ENCODE measurements around the gene ANKS1A. TPM values are rescaled to one million over a fixed set of nuclear protein-coding genes. Genes with fewer than 3 reads are reported as not detected.

Gene ANKS1A
- polyA plus RNA-seq, 3 donors, result 1.7 to 8.0 (median 3.1) TPM

GRCh38 chr6:35083507-35083906 is 194.5 kb downstream of the ANKS1A start:
- Histone ChIP-seq H3K36me3 (replicated peaks in 1 of 2; ENCODE audit: control insufficient read depth in 1 of 2, insufficient read depth in 2 of 2, low read length in 2 of 2) (peaks cover 83 to 100% of the 10 kb centered on the region in 2 donors), H3K9ac (ENCODE audit: insufficient read depth, low read length, poor library complexity, severe bottlenecking) (no peak overlapping the region), H3K4me3 (replicated peaks in 1 of 3; ENCODE audit: low read depth in 2 of 3, low read length in 3 of 3) (no peak overlapping the region), H3K9me3 (replicated peaks in 1 of 2; ENCODE audit: control insufficient read depth in 1 of 2, insufficient read depth in 1 of 2, low read length in 2 of 2) (no peaks in the 10 kb centered on the region), H3K4me1 (ENCODE audit: control insufficient read depth in 1 of 2, insufficient read depth in 2 of 2, low read length in 2 of 2) (peaks cover 18 to 21% of the 10 kb centered on the region in 2 donors), H3K27me3 (ENCODE audit: control insufficient read depth in 2 of 2, insufficient read depth in 2 of 2, low read length in 2 of 2) (no peaks in the 10 kb centered on the region), H2AFZ (ENCODE audit: insufficient read depth, low read depth, low read length, poor library complexity, severe bottlenecking) (no peak overlapping the region), H3K4me2 (replicated peaks; ENCODE audit: extremely low read depth, low read length, poor library complexity, severe bottlenecking) (no peak overlapping the region), H4K20me1 (ENCODE audit: insufficient read depth, low read length) (peaks cover 13% of the 10 kb centered on the region), H3K79me2 (ENCODE audit: insufficient read depth, low read length) (no peaks in the 10 kb centered on the region), H3K27ac (ENCODE audit: low read depth in 1 of 2, low read length in 2 of 2) (no peak overlapping the region)
- H3K4me1 Mint-ChIP-seq, result peaks cover 23% of the 10 kb centered on the region
- TF ChIP-seq, protein P1, sequence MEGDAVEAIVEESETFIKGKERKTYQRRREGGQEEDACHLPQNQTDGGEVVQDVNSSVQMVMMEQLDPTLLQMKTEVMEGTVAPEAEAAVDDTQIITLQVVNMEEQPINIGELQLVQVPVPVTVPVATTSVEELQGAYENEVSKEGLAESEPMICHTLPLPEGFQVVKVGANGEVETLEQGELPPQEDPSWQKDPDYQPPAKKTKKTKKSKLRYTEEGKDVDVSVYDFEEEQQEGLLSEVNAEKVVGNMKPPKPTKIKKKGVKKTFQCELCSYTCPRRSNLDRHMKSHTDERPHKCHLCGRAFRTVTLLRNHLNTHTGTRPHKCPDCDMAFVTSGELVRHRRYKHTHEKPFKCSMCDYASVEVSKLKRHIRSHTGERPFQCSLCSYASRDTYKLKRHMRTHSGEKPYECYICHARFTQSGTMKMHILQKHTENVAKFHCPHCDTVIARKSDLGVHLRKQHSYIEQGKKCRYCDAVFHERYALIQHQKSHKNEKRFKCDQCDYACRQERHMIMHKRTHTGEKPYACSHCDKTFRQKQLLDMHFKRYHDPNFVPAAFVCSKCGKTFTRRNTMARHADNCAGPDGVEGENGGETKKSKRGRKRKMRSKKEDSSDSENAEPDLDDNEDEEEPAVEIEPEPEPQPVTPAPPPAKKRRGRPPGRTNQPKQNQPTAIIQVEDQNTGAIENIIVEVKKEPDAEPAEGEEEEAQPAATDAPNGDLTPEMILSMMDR (IDR thresholded peaks at IDR 0.05), result no peak
- no peak for DNase-seq
- H3K9me3 Mint-ChIP-seq, result peaks cover 0 to 1% (median 0%) of the 10 kb centered on the region in 7 donors
- H3K36me3 Mint-ChIP-seq, result peaks cover 79 to 97% of the 10 kb centered on the region in 2 donors
- H3K27ac Mint-ChIP-seq, result peak overlapping the region in 2 of 7 donors; percentile 46 to 60
- peaks cover 0 to 4% (median 0%) of the 10 kb centered on the region in 3 donors for H3K27me3 Mint-ChIP-seq (ENCODE audit: low read depth in 3 of 3)
- WGBS (ENCODE audit: insufficient coverage), result 89% methylated on average over 5 of the region's 9 CpGs
- intact Hi-C loops (cut with micrococcal nuclease), result no loop called here
- no peak overlapping the region for H3K4me3 Mint-ChIP-seq

DNA sequence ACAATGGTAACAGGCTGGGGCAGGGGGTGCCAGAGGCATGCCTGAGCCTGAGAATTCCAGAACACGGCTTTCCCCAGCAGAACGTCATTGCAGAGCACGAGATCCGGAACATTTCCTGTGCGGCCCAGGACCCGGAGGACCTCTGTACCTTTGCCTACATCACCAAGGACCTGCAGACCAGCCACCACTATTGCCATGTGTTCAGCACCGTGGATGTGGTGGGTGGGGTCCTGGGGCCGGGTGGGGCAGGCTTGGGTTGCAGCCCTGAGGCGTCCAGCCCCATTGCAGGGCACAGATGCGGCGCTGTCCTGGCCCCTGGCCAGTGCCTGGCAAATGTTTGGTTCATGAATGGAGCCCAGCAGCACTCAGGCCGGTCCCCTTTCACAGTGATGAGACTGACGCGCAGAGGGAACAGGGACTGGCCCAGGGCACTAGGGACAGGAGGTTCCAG is 195.0 kb downstream of the ANKS1A start:
- Mint-ChIP-seq H3K9me3 (peaks cover 0 to 1% (median 0%) of the 10 kb centered on the region in 7 donors), H3K4me1 (peaks cover 23% of the 10 kb centered on the region), H3K36me3 (peaks cover 81 to 97% of the 10 kb centered on the region in 2 donors), H3K4me3 (no peak overlapping the region), H3K27ac (peak overlapping the region in 1 of 7 donors; percentile 10), H3K27me3 (ENCODE audit: low read depth in 3 of 3) (peaks cover 0 to 4% (median 0%) of the 10 kb centered on the region in 3 donors)
- intact Hi-C loops (cut with micrococcal nuclease), result no loop called here
- Histone ChIP-seq H3K9ac (ENCODE audit: insufficient read depth, low read length, poor library complexity, severe bottlenecking) (no peak overlapping the region), H3K4me1 (ENCODE audit: control insufficient read depth in 1 of 2, insufficient read depth in 2 of 2, low read length in 2 of 2) (peaks cover 18 to 21% of the 10 kb centered on the region in 2 donors), H3K4me2 (replicated peaks; ENCODE audit: extremely low read depth, low read length, poor library complexity, severe bottlenecking) (no peak overlapping the region), H4K20me1 (ENCODE audit: insufficient read depth, low read length) (peaks cover 13% of the 10 kb centered on the region), H3K27ac (ENCODE audit: low read depth in 1 of 2, low read length in 2 of 2) (no peak overlapping the region), H3K79me2 (ENCODE audit: insufficient read depth, low read length) (no peaks in the 10 kb centered on the region), H3K27me3 (ENCODE audit: control insufficient read depth in 2 of 2, insufficient read depth in 2 of 2, low read length in 2 of 2) (no peaks in the 10 kb centered on the region), H3K36me3 (replicated peaks in 1 of 2; ENCODE audit: control insufficient read depth in 1 of 2, insufficient read depth in 2 of 2, low read length in 2 of 2) (peaks cover 83 to 100% of the 10 kb centered on the region in 2 donors), H3K4me3 (replicated peaks in 1 of 3; ENCODE audit: low read depth in 2 of 3, low read length in 3 of 3) (no peak overlapping the region), H2AFZ (ENCODE audit: insufficient read depth, low read depth, low read length, poor library complexity, severe bottlenecking) (no peak overlapping the region), H3K9me3 (replicated peaks in 1 of 2; ENCODE audit: control insufficient read depth in 1 of 2, insufficient read depth in 1 of 2, low read length in 2 of 2) (no peaks in the 10 kb centered on the region)
- 97% methylated on average over 11 of the region's 14 CpGs for WGBS (ENCODE audit: insufficient coverage)
- no peak for DNase-seq
- TF ChIP-seq, protein P1 (IDR thresholded peaks at IDR 0.05), result no peak

Data from CD14-positive monocyte (primary cell).